ENCODE data around the gene CYB561.

- TF ChIP-seq POLR2A (IDR thresholded peaks at IDR 0.05) (no peak), CTCF (IDR thresholded peaks at IDR 0.05 in 4 of 5, conservative IDR thresholded peaks at IDR 0.05 in 1 of 5) (no peak)
Measured at GRCh38 chr17:63431939-63432804, 13.9 kb downstream of the CYB561 start.
